Measurements from ENCODE around the gene SLC47A2.
"Not testable (repeated sequence)": the region's sequence is repeated elsewhere in the genome, so short reads cannot be mapped to it uniquely, and the experiment has no call there.

Gene SLC47A2

GRCh38 chr17:19708431-19709175 lies 7.8 kb downstream of the SLC47A2 start:
- no peak for DNase-seq (ENCODE audit: low read depth in 4 of 4, low spot score in 1 of 4)

GRCh38 chr17:19707728-19708221 lies 8.6 kb downstream of the SLC47A2 start:
- DNase-seq (ENCODE audit: low read depth in 4 of 4, low spot score in 1 of 4), result no peak

- DNase-seq (ENCODE audit: low read depth in 4 of 4, low spot score in 1 of 4), result no peak
Measured at GRCh38 chr17:19706791-19707727, 9.3 kb downstream of the SLC47A2 start.

- no peak for DNase-seq (ENCODE audit: low read depth in 4 of 4, low spot score in 1 of 4)
Measured at GRCh38 chr17:19705771-19706770, 10.3 kb downstream of the SLC47A2 start.

- DNase-seq (ENCODE audit: low read depth in 4 of 4, low spot score in 1 of 4), result no peak
Measured at GRCh38 chr17:19705201-19705600, 11.2 kb downstream of the SLC47A2 start.

GRCh38 chr17:19703828-19704613 lies 12.4 kb downstream of the SLC47A2 start:
- no peak for DNase-seq (ENCODE audit: low read depth in 4 of 4, low spot score in 1 of 4)

- DNase-seq (ENCODE audit: low read depth in 4 of 4, low spot score in 1 of 4), result no peak
Measured at GRCh38 chr17:19703106-19703827, 13.1 kb downstream of the SLC47A2 start.

- DNase-seq (ENCODE audit: low read depth in 4 of 4, low spot score in 1 of 4), result no peak
Measured at GRCh38 chr17:19702217-19702641, 14.2 kb downstream of the SLC47A2 start.

- DNase-seq (ENCODE audit: low read depth in 4 of 4, low spot score in 1 of 4), result no peak
Measured at GRCh38 chr17:19686400-19687090, 29.8 kb downstream of the SLC47A2 start.

GRCh38 chr17:19684909-19685580 lies 31.3 kb downstream of the SLC47A2 start:
- DNase-seq (ENCODE audit: low read depth in 4 of 4, low spot score in 1 of 4), result not testable (repeated sequence)

GRCh38 chr17:19683117-19683516 lies 33.3 kb downstream of the SLC47A2 start:
- no peak for DNase-seq (ENCODE audit: low read depth in 4 of 4, low spot score in 1 of 4)

GRCh38 chr17:19678581-19679453 lies 37.6 kb downstream of the SLC47A2 start:
- DNase-seq (ENCODE audit: low read depth in 4 of 4, low spot score in 1 of 4), result no peak

GRCh38 chr17:19677736-19678379 lies 38.5 kb downstream of the SLC47A2 start:
- DNase-seq (ENCODE audit: low read depth in 4 of 4, low spot score in 1 of 4), result no peak

GRCh38 chr17:19676896-19677295 lies 39.5 kb downstream of the SLC47A2 start:
- no peak for DNase-seq (ENCODE audit: low read depth in 4 of 4, low spot score in 1 of 4)

GRCh38 chr17:19673623-19674022 lies 42.8 kb downstream of the SLC47A2 start:
- no peak for DNase-seq (ENCODE audit: low read depth in 4 of 4, low spot score in 1 of 4)

- DNase-seq (ENCODE audit: low read depth in 4 of 4, low spot score in 1 of 4), result no peak
Measured at GRCh38 chr17:19672009-19672750, 44.2 kb downstream of the SLC47A2 start.
